ENCODE measurements around the gene RPL6. TPM values are rescaled to one million over a fixed set of nuclear protein-coding genes. Genes with fewer than 3 reads are reported as not detected.
A peak's percentile ranks its signal among the peaks of the same experiment; 100 is the strongest.
"Not testable (repeated sequence)": the region's sequence is repeated elsewhere in the genome, so short reads cannot be mapped to it uniquely, and the experiment has no call there.

RPL6 gene
- total RNA-seq, 1 experiment from 2014 or later, result 1,421 TPM

- H3K9me2 ChIP-seq (ENCODE audit: insufficient read depth), result no peaks in the 10 kb centered on the region
- H3K9me3 ChIP-seq (ENCODE audit: insufficient read depth, low read depth), result no peaks in the 10 kb centered on the region
- no peak for DNase-seq
- H3F3A ChIP-seq (ENCODE audit: insufficient read depth, low read depth), result peaks cover 15% of the 10 kb centered on the region; the same call in 1 of the 2 replicates
- intact Hi-C loops (cut with micrococcal nuclease; ENCODE audit: unreplicated experiment), result loop anchor here (5.0 kb wide), 1 partner anchor 406 kb away; the partner anchor contains the start of genes ERP29 and TMEM116
- no peaks in the 10 kb centered on the region for H3K27me3 ChIP-seq (ENCODE audit: insufficient read depth, low read depth)
- peak overlapping the region; percentile 81 for H3K4me2 ChIP-seq
- peaks cover 31% of the 10 kb centered on the region for H4K20me1 ChIP-seq (ENCODE audit: insufficient read depth)
- H3K4me1 ChIP-seq (replicated peaks; ENCODE audit: insufficient read depth), result peaks cover 13% of the 10 kb centered on the region
- peak overlapping the region; percentile 98 for H2AFZ ChIP-seq
- POLR2A ChIA-PET (ENCODE audit: unreplicated experiment), result no interaction called here
- TF ChIP-seq, protein P1, sequence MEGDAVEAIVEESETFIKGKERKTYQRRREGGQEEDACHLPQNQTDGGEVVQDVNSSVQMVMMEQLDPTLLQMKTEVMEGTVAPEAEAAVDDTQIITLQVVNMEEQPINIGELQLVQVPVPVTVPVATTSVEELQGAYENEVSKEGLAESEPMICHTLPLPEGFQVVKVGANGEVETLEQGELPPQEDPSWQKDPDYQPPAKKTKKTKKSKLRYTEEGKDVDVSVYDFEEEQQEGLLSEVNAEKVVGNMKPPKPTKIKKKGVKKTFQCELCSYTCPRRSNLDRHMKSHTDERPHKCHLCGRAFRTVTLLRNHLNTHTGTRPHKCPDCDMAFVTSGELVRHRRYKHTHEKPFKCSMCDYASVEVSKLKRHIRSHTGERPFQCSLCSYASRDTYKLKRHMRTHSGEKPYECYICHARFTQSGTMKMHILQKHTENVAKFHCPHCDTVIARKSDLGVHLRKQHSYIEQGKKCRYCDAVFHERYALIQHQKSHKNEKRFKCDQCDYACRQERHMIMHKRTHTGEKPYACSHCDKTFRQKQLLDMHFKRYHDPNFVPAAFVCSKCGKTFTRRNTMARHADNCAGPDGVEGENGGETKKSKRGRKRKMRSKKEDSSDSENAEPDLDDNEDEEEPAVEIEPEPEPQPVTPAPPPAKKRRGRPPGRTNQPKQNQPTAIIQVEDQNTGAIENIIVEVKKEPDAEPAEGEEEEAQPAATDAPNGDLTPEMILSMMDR (conservative IDR thresholded peaks at IDR 0.05), result no peak
- no peak for TF ChIP-seq EZH2 (IDR thresholded peaks at IDR 0.05; ENCODE audit: low read depth)
- CTCF ChIA-PET, result no interaction called here
- peak overlapping the region; percentile 96 for H3K4me3 ChIP-seq
- TSS peak; percentile 90 for BruUV-seq (replicated peaks)
- peaks cover 7% of the 10 kb centered on the region; the same call in 1 of the 2 replicates for H3K36me3 ChIP-seq (ENCODE audit: low read depth)
- peak overlapping the region; percentile 82 for H3K27ac ChIP-seq
- peaks cover 49% of the 10 kb centered on the region for H3K79me2 ChIP-seq (ENCODE audit: low read depth)
Observed at GRCh38 chr12:112418273-112418607, 8.8 kb upstream of the RPL6 start.

DNA sequence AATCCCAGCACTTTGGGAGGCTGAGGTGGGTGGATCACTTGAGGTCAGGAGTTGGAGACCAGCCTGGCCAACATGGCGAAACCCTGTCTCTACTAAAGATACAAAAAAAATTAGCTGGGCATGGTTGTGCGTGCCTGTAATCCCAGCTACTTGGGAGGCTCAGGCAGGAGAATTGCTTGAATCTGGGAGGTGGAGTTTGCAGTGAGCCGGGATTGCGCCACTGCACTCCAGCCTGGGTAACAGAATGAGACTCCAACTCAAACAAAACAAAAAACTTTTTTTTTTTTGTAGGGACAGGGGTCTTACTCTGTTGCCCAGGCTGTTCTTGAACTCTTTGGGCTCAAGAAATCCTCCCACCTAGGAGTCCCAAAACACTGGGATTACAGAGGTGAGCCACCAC, 6.1 kb upstream of the RPL6 start:
- H3K36me3 ChIP-seq (ENCODE audit: low read depth); DNase-seq; H3K4me2 ChIP-seq; H4K20me1 ChIP-seq (ENCODE audit: insufficient read depth); H3K9me2 ChIP-seq (ENCODE audit: insufficient read depth); H3K9me3 ChIP-seq (ENCODE audit: insufficient read depth, low read depth); H3K4me3 ChIP-seq; H3K27me3 ChIP-seq (ENCODE audit: insufficient read depth, low read depth); CTCF ChIA-PET; H2AFZ ChIP-seq; H3K27ac ChIP-seq; BruUV-seq (replicated peaks); POLR2A ChIA-PET (ENCODE audit: unreplicated experiment); H3K4me1 ChIP-seq (replicated peaks; ENCODE audit: insufficient read depth): not testable (repeated sequence)
- intact Hi-C loops (cut with micrococcal nuclease; ENCODE audit: unreplicated experiment), result loop anchor here (5.0 kb wide), 1 partner anchor 403 kb away; the partner anchor contains the start of genes ERP29 and TMEM116
- H3F3A ChIP-seq (ENCODE audit: insufficient read depth, low read depth), result peaks cover 17% of the 10 kb centered on the region; the same call in 1 of the 2 replicates
- H3K79me2 ChIP-seq (ENCODE audit: low read depth), result peaks cover 21% of the 10 kb centered on the region

DNA sequence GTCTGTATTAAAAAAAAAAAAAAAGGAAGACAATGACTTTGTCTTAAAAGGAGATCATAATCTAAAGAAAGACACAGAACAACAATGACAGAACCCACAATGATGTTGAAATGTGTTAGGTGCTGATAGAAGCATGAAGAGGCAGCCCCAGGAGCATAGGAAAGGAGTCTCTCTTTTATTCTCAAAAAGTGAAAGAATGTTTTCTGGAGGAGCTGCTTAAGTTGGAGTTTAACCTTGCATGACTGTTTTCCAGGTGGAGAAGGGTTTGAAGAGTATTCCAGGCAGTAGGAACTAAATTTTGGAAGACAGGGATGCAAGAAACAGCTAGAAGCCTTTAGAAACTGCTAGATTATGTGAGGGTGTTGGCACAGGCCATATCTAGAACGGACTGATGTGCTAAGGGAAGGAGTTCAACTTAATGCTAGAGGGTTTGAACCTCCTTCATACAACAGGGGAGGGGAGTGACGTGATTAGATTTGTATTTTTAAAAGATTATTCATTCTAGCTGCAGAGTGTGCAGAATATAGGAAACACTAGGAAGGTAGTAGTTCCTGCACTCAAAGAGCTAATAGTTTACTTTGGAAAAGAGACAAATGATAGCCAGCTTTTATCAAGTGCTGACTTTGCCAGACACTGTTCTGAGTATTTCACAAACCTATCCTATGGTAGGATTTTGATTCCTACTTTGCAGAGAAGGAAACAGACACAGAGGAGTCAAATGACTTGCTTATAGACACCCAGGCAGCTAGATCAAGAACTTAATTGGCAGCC, 4.6 kb upstream of the RPL6 start:
- Histone ChIP-seq H3K9me2 (ENCODE audit: insufficient read depth) (no peaks in the 10 kb centered on the region), H3K9me3 (ENCODE audit: insufficient read depth, low read depth) (no peaks in the 10 kb centered on the region), H4K20me1 (ENCODE audit: insufficient read depth) (no peaks in the 10 kb centered on the region), H3K79me2 (ENCODE audit: low read depth) (peaks cover 12% of the 10 kb centered on the region), H3K4me3 (no peak overlapping the region), H3K27me3 (ENCODE audit: insufficient read depth, low read depth) (no peaks in the 10 kb centered on the region), H3K4me2 (no peak overlapping the region), H2AFZ (no peak overlapping the region), H3K36me3 (ENCODE audit: low read depth) (no peaks in the 10 kb centered on the region), H3K27ac (no peak overlapping the region), H3F3A (ENCODE audit: insufficient read depth, low read depth) (peaks cover 21% of the 10 kb centered on the region; the same call in 1 of the 2 replicates), H3K4me1 (replicated peaks; ENCODE audit: insufficient read depth) (no peaks in the 10 kb centered on the region; the same call in 1 of the 2 replicates)
- TF ChIP-seq EZH2 (IDR thresholded peaks at IDR 0.05; ENCODE audit: low read depth), result no peak
- TF ChIP-seq, protein P1 (conservative IDR thresholded peaks at IDR 0.05), result no peak
- ChIA-PET POLR2A (ENCODE audit: unreplicated experiment) (interaction anchor here (0.6 kb wide), 2 partner anchors 14 to 753 kb away, joined by 3 to 4 read pairs; no protein-coding TSS in a partner anchor), CTCF (no interaction called here)
- intact Hi-C loops (cut with micrococcal nuclease; ENCODE audit: unreplicated experiment), result loop anchor here (5.0 kb wide), 1 partner anchor 727 kb away; the partner anchor contains the start of genes ACAD10 and BRAP
- BruUV-seq (replicated peaks), result no TSS peak
- DNase-seq, result no peak
